ENCODE results near the gene TUBA4B. TPM values are rescaled to one million over a fixed set of nuclear protein-coding genes. Genes with fewer than 3 reads are reported as not detected.

Gene TUBA4B
- total RNA-seq, 1 experiment from 2014 or later, result not detected

DNA sequence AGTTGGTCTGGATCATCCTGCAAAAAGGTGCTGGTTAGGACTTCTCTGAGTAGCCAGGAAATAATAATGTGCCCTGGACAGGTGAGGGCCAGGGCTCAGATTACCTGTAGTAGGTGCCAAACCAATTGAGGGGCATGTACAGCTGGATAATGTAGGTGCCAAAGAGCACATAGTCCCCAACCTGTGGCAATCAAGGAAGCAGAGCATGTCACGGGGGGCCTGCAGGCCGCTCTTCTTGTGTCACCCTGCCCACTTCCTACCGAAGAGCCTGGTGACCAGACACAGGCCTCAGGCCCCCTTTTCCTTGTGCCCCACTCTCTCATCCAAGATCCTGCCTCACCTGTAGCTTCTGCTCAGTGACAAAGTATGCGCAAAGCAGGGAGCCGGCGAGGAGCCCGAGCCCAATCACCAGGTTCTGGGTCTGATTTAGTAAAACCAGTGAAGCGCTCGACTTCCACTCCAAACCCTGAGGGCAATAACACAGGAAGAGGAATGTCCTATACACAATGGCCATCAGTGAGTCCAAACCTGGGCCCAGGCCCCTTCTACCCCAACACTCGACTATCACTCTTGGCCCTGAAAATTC is 39.5 kb upstream of the TUBA4B start:
- H3K27ac ChIP-seq, result no peak overlapping the region
- peak in 1 of 2 experiments; percentile 30 for DNase-seq (ENCODE audit: low read depth in 1 of 2, low spot score in 2 of 2)
- H3K4me1 ChIP-seq (replicated peaks), result peaks cover 16% of the 10 kb centered on the region
- H3K36me3 ChIP-seq, result peaks cover 82% of the 10 kb centered on the region
- H3K27me3 ChIP-seq (replicated peaks), result no peaks in the 10 kb centered on the region
- no peak overlapping the region for H3K4me3 ChIP-seq
- H3K9me3 ChIP-seq (replicated peaks), result no peaks in the 10 kb centered on the region

DNA sequence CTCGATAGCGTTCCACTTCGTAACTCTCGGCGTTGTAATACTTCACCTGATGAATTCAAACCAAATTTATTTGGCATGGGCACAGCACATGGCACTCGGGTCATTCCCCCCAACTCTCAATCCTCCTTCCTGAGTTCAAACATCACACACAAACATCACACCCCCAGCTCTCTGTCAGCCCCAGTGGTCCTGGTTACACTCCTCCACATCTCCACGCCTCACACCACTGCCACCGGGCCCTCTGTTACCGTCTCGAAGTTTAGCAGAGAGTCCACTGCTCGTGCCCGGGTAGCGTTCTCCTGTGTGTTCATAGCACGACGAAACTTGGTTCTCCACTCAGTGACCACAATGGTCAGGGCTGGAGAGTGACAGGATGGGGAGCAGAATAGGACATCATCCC is 38.9 kb upstream of the TUBA4B start:
- H3K4me1 ChIP-seq (replicated peaks), result peaks cover 22% of the 10 kb centered on the region

DNA sequence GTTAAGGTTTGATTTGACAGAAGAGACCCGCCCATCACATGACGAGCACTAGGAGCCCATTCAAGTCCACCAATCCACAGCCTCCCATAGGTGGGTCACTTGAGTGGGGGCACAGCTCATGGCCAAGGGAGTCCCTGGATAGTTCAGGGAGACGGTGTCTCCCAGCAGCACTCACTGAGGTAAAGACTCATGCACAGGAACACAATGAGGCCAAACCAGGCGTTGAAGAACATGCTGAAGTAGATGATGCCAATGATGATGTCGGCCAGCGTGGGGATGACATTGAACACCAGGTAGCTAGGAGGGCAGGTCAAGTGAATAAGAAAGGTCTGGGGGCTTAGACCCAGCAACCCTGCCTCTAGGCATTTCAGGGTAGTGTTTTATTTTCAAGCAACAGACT is 38.3 kb upstream of the TUBA4B start:
- H3K27ac ChIP-seq, result no peak overlapping the region
- H3K4me3 ChIP-seq, result no peak overlapping the region
- peaks cover 77% of the 10 kb centered on the region for H3K36me3 ChIP-seq
- no peaks in the 10 kb centered on the region for H3K27me3 ChIP-seq (replicated peaks)
- H3K9me3 ChIP-seq (replicated peaks), result no peaks in the 10 kb centered on the region
- no peak for DNase-seq (ENCODE audit: low read depth in 1 of 2, low spot score in 2 of 2)
- H3K4me1 ChIP-seq (replicated peaks), result peaks cover 27% of the 10 kb centered on the region

More for the DNA sequence above, 38.9 kb upstream of the TUBA4B start:
- H3K27ac ChIP-seq, result no peak overlapping the region
- H3K36me3 ChIP-seq, result peaks cover 77% of the 10 kb centered on the region
- peak in 1 of 2 experiments; percentile 39 for DNase-seq (ENCODE audit: low read depth in 1 of 2, low spot score in 2 of 2)
- no peaks in the 10 kb centered on the region for H3K9me3 ChIP-seq (replicated peaks)
- no peaks in the 10 kb centered on the region for H3K27me3 ChIP-seq (replicated peaks)
- H3K4me3 ChIP-seq, result no peak overlapping the region

DNA sequence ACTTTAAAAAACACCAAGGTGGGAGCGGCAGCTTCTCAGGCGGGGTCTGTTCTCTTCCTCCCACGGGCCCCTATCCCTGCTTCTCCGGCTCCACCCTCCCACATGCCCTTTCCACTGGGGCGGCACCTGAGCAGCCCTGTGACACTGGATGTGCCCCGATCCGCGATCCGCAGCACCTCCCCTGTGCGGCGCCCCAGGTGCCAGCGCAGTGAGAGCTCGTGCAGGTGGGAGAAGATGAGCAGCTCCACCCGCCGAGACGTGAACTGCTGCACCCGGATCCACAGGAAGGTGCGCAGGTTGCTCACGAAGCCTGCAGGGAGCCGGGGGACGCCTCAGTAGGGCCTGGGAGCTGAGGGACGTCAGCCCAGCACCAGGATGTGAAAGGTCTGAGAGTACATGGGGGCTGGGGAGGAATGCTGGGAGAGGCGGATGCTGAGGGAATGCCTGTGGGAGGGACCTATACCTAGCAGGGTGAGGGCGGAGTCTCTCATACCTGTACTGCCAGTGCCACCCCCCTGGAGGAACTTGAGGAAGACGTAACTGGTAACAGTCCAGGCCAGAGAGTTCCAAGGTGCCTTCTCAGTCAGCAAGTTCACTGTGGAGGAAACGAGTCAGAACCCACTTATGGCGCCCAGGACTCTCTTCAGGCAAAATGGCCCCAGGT is 37.0 kb upstream of the TUBA4B start:
- DNase-seq (ENCODE audit: low read depth in 1 of 2, low spot score in 2 of 2), result no peak
- no peaks in the 10 kb centered on the region for H3K9me3 ChIP-seq (replicated peaks)
- no peak overlapping the region for H3K4me3 ChIP-seq
- H3K27ac ChIP-seq, result no peak overlapping the region
- peaks cover 27% of the 10 kb centered on the region for H3K4me1 ChIP-seq (replicated peaks)
- H3K36me3 ChIP-seq, result peaks cover 77% of the 10 kb centered on the region
- H3K27me3 ChIP-seq (replicated peaks), result no peaks in the 10 kb centered on the region

DNA sequence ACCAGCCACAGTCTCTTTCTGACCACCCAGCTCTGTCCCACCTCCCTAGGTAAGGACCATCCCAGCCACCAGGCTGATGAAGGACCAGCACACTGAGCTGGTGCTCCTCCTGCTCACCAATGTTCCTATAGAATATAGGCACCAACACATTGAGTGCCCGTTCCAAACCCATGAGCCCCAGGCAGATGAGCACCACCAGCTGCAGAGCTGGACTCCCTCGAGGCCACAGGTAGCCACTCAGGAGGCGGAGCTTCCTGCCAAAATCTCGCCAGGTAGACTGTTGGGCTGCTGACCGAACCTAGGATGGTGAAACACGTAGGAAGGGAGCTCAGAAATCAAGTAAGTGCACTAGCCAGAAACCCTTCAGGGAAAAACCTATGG is 36.5 kb upstream of the TUBA4B start:
- Histone ChIP-seq H3K27me3 (replicated peaks) (no peaks in the 10 kb centered on the region), H3K4me3 (no peak overlapping the region), H3K9me3 (replicated peaks) (no peaks in the 10 kb centered on the region), H3K4me1 (replicated peaks) (peaks cover 27% of the 10 kb centered on the region), H3K36me3 (peaks cover 77% of the 10 kb centered on the region), H3K27ac (no peak overlapping the region)
- DNase-seq (ENCODE audit: low read depth in 1 of 2, low spot score in 2 of 2), result no peak

DNA sequence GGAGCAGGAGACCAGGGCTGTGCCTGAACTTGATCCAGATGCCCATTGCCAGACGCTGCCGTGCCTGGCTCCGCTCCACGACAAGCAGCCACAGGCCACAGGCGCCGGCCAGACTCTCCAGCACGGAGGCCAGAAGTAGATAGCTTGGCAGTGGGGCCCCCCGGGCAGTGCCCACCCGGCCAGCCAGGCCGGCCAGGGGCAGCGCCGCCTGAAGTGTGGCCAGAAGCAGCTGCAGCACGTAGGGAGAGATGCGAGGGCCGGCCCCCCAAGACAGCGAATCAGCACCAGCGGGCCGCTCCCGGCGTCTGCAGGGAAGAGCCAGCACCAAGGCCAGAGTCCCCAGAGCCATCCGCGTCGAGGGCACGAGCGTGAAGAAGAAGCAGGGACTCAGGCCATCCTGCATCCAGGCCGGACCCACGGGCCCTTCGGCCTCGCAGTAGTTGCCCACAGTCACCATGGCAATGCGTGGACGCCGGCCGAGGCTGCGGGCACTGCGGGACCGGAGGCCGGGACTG is 34.8 kb upstream of the TUBA4B start:
- peak; percentile 84 to 86 for DNase-seq (ENCODE audit: low read depth in 1 of 2, low spot score in 2 of 2)
- peak overlapping the region; percentile 65 for H3K27ac ChIP-seq
- peak overlapping the region; percentile 42 for H3K4me3 ChIP-seq
- peaks cover 78% of the 10 kb centered on the region for H3K36me3 ChIP-seq
- H3K4me1 ChIP-seq (replicated peaks), result peaks cover 27% of the 10 kb centered on the region
- H3K9me3 ChIP-seq (replicated peaks), result no peaks in the 10 kb centered on the region
- no peaks in the 10 kb centered on the region for H3K27me3 ChIP-seq (replicated peaks)

DNA sequence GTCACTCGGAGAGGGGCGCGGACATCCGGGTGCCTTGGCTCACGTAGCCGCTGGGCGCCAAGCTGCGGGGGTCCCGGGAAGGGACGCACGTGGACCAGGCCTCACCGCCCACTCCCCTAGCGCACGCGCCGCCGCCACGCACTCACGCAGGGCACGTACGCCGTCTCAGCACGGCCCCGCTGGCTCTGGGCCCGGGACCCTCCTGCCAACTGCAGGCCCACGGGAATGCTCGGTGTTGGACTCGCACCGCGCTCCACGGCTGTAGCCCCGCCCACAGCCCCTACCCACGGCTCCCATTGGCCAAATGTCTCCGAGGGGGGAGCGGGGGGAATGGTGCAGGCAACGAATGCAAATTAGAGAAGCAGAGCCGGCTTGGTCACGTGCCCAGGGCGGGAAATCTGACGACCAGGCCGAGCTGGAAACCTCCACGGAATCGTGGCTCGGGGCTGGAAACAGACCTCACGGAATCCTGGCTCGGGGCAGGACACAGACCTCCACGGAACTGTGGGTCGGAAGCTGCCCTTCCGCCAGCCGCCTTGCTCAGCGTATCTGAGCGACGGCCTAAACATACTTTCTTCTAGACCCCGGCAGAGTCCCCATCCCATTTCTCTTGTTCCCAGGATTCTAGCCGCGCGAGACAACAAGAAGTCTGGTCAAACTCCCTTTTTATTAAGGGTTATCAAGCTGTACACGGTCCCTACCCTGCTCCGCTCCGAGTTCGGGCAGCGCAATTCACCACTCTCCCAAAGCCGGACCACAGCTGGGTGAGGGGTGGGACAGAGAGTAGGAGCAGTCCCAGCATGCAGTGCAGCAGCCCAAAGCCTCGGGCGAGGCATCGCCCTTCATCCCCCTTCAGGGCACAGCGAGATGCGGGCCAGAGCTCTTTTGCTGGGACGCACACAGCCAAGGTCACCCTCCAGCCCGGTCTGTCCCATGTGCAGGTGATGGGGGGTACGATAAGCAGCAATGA is 34.0 kb upstream of the TUBA4B start, which contains the start of gene ABCB6:
Gene ABCB6 (minus strand): TSS at position 227 of the 970 bp plus-strand sequence. CDS start 285 bp downstream, outside the sequence.
- Histone ChIP-seq H3K27me3 (replicated peaks) (no peaks in the 10 kb centered on the region), H3K4me3 (peak within 1 kb of the TSS; percentile 42), H3K36me3 (peaks cover 78% of the 10 kb centered on the region)

DNA sequence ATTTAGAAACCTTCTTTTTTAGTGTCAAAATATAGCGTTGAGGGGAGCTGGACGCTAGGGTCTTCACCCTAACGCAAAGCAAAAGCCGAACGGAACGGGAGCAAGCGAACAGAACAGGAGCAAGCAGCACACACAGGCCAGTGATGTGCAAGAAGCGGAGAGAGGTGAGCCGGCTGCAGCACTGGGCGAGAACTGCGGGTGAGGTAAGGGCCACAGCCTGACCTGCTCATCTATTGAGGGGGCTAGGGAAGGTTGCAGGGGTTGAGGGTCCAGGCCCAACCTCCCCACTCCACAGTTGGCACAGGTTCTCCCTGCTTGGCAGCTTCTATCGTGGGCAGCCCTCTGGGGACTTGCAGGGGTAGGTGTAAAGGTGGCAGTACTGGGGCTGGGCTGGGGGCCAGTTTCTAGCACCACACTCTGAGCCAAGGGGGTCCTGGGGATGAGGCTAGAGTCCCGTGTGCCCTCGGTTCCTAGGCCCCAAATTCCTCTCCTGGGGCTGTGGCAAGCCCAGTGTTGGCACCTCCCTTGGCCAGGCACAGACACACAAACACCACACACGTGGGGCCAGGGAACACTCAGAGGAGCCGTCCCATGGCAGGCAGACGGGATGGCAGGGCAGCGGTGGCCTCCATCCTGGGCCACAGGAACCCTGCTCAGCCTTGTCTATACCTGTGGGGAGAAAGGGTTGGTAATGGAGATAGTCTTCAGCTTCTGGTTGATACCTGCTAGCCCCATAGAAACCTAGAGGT is 33.1 kb upstream of the TUBA4B start:
- H3K4me1 ChIP-seq (replicated peaks), result peaks cover 27% of the 10 kb centered on the region
- H3K9me3 ChIP-seq (replicated peaks), result no peaks in the 10 kb centered on the region
- no peak overlapping the region for H3K27ac ChIP-seq
- H3K4me3 ChIP-seq, result no peak overlapping the region
- peaks cover 78% of the 10 kb centered on the region for H3K36me3 ChIP-seq
- no peaks in the 10 kb centered on the region for H3K27me3 ChIP-seq (replicated peaks)
- no peak for DNase-seq (ENCODE audit: low read depth in 1 of 2, low spot score in 2 of 2)

More for the DNA sequence above, 34.0 kb upstream of the TUBA4B start, which contains the start of gene ABCB6:
- Histone ChIP-seq H3K9me3 (replicated peaks) (no peaks in the 10 kb centered on the region), H3K27ac (peak within 1 kb of the TSS; percentile 65), H3K4me1 (replicated peaks) (peaks cover 27% of the 10 kb centered on the region)
- DNase-seq (ENCODE audit: low read depth in 1 of 2, low spot score in 2 of 2), result peak; percentile 90 to 96

DNA sequence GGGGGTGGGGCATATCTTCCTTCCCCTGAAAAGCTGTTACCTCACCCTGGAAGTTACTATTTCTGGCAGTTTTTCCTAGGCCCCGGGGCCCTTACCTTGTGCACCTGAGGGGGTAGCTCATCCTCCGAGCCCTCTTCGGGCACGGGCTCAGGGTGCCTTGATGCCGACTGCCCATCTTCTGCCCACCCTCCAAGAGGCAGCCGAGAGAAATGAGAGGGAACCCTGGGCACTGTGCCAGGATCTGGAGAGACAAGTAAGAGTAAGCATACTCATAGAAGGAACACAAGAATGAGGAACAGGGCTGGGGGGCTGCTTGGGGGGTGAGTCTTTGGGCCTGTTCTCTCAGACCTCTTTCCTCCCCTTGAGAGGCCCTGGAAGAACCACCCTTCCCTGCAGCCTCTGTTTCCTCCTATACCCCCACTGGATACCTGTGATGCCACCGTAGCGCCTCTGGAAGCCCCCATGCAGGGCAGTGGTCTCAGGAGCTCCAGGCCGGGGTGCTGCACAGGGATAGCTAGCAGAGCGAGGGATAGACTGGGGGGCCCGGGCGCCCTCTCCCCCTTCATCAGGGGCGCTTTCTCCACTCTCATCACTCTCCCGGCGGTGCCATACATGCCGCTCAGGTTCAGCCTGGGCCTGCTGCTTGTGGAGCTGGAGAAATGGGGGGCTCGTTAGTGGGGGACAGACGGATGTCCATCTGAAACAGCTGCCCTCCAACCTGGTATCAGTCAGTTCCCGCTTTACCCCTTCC is 32.2 kb upstream of the TUBA4B start:
- DNase-seq (ENCODE audit: low read depth in 1 of 2, low spot score in 2 of 2), result no peak
- Histone ChIP-seq H3K27me3 (replicated peaks) (no peaks in the 10 kb centered on the region), H3K4me3 (no peak overlapping the region), H3K4me1 (replicated peaks) (peaks cover 27% of the 10 kb centered on the region), H3K27ac (no peak overlapping the region), H3K36me3 (peaks cover 77% of the 10 kb centered on the region), H3K9me3 (replicated peaks) (no peaks in the 10 kb centered on the region)

DNA sequence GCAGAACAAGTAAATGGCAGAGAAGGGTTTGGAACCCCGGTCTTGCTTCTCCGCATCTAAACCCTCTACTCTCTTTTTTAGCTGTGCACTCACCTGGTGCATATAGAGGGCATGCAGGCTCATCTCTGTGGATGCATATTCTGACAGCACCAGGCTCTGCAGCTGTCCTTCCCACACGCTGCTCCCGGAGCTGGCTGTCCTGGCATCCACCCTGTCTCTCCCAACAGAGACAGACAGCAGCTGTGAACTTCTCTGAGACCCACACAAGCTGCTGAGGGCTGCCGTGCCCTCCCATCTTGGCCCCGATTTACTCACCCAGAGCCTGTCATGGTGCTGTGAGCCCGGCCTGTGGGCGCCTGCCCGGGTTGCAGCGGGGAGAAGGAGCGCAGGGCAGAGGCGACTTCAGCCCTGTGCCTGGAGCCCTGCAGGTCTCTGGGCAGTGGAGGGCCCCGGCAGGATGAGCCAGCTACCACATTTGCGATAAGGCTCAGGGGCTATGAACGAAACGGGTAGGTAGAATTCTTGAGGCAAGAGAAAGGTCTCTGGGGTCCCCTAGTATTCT is 31.0 kb upstream of the TUBA4B start:
- Histone ChIP-seq H3K27me3 (replicated peaks) (no peaks in the 10 kb centered on the region), H3K4me3 (no peak overlapping the region), H3K9me3 (replicated peaks) (no peaks in the 10 kb centered on the region), H3K4me1 (replicated peaks) (peaks cover 25% of the 10 kb centered on the region), H3K36me3 (peaks cover 72% of the 10 kb centered on the region), H3K27ac (no peak overlapping the region)
- no peak for DNase-seq (ENCODE audit: low read depth in 1 of 2, low spot score in 2 of 2)

DNA sequence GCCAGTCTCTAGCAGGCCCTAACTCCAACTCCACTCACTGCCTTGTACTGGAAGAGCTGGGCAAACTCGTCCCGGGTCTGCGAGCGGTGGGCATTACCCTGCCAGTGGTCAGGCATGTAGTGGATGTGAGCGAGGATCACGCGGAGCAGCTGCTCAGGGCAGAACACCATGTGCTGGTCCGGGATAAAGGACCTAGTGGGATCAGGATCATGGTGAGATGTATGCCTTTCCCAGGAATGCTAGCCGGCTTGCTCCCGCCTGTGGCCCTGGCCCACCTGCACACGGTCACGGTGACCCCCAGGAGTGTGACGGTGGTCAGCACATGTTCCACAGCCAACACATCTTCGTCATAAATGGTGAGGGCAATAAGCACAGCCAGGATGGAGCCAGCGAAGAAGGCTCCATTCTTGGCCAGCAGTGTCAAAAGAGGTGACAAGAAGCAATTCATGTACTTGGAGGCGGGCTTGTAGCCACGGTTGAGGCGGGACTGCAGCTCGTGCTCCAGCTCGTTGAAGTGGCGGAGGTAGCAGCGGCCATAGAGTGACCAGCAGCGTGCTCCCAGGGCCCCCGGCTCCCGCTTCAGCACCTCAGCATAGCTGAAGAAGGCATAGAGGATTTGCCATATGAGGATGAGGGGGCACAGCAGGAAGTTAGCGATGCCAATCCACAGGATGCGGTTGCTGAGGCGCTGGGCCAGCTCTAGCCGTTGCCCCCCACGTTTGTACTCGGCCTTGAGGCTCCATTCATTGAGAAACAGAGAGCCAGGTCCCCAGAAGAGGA is 29.0 kb upstream of the TUBA4B start:
- H3K27ac ChIP-seq, result no peak overlapping the region
- no peak overlapping the region for H3K4me3 ChIP-seq
- no peaks in the 10 kb centered on the region for H3K9me3 ChIP-seq (replicated peaks)
- peaks cover 74% of the 10 kb centered on the region for H3K36me3 ChIP-seq
- peaks cover 18% of the 10 kb centered on the region for H3K4me1 ChIP-seq (replicated peaks)
- no peak for DNase-seq (ENCODE audit: low read depth in 1 of 2, low spot score in 2 of 2)
- H3K27me3 ChIP-seq (replicated peaks), result no peaks in the 10 kb centered on the region

DNA sequence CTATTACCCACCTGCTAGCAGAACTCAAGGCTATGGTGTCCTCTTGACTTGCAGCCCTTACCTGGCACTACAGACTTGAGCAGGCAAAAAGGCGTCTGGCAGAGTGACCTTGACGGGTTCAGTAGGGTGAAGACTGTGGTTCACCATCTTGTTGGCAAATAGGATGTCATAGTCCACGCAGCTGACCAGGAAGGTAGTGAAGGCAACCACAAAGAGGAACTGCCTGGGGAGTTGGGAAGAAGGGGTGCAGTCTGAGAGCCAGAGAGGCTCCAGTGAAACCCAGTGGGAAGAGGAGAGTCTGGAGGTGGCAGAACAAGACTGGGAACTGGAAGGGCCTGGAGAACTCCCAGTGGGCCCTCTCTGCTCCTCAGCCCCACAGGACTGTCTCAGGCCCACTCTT is 27.7 kb upstream of the TUBA4B start:
- Histone ChIP-seq H3K4me3 (no peak overlapping the region), H3K27me3 (replicated peaks) (no peaks in the 10 kb centered on the region), H3K4me1 (replicated peaks) (peaks cover 13% of the 10 kb centered on the region), H3K36me3 (peaks cover 65% of the 10 kb centered on the region), H3K9me3 (replicated peaks) (no peaks in the 10 kb centered on the region), H3K27ac (no peak overlapping the region)
- no peak for DNase-seq (ENCODE audit: low read depth in 1 of 2, low spot score in 2 of 2)
